MM.1S (cell line): ENCODE results near the gene FOXK1.

Experiments used
- CTCF ChIP-seq: fragments of 300-600 bp; sonication (generic); IDR thresholded peaks from 2 replicates; pipeline ENCODE4 v1.5.1; 2016; ENCODE audit warnings: antibody characterized with exemption, low read length, mixed read lengths
- EZH2 ChIP-seq: fragments of 300-600 bp; sonication (generic); optimal IDR thresholded peaks from 2 replicates; pipeline ENCODE3; 2017; ENCODE audit warnings: low read depth, mild to moderate bottlenecking, antibody characterized with exemption, low read length, mixed read lengths
- EZH2phosphoT487 ChIP-seq: fragments of 300-600 bp; sonication (generic); IDR thresholded peaks from 2 replicates; pipeline ENCODE4 v1.6.1; 2018; ENCODE audit warnings: antibody characterized with exemption, low read length

GRCh38 chr7:4796453-4796852, 114.4 kb downstream of the FOXK1 start:
- no peak for TF ChIP-seq CTCF
- no peak for TF ChIP-seq EZH2
- no peak for TF ChIP-seq EZH2phosphoT487
